Fibroblast of skin of right quadriceps (primary cell): ENCODE results near the gene LGR6.
A peak's percentile ranks its signal among the peaks of the same experiment; 100 is the strongest.
"Not testable (repeated sequence)": the region's sequence is repeated elsewhere in the genome, so short reads cannot be mapped to it uniquely, and the experiment has no call there.

Experiments used
- DNase-seq: peaks from one replicate; pipeline ENCODE4 v3.0.0-alpha.2; 2013

Gene LGR6

DNA sequence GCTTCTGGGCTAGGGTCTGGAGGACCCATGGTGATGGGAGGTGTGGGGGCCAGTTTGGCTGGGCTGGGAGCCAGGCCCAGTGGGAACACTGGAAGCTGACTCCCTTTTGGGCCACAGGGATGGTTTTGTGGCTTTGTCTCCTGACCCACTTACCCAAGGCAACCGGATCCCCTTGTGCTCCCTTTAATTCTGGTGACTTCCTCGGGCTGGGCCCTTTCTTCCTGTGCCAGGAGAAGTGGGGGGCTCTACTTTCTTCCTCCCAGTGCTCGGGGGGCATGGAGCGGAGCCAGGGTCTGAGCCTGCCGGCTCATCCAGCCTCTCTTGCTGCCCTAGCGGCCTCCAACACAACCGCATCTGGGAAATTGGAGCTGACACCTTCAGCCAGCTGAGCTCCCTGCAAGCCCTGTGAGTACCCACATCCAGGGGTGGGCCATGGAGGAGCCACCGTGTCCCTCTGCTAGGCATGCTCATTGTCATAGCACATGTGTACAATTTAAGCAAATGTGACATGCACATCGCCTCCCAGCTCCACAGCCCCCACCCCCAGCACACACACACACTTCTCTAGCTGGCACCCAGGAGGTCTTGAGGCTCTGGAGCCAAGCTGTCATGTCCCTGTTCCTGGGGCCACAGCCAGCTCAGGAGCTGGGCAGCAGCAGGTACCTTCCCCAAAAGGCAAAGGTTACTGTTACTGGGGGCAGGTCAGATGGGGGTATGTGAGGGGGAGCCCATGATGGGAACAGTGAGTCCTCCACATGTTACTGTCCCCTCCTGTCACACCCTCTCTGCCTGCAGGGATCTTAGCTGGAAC, 113.1 kb downstream of the LGR6 start:
- no peak for DNase-seq

- no peak for DNase-seq
These were observed 116.6 kb downstream of the LGR6 start for GRCh38 chr1:202310071-202310725.

DNA sequence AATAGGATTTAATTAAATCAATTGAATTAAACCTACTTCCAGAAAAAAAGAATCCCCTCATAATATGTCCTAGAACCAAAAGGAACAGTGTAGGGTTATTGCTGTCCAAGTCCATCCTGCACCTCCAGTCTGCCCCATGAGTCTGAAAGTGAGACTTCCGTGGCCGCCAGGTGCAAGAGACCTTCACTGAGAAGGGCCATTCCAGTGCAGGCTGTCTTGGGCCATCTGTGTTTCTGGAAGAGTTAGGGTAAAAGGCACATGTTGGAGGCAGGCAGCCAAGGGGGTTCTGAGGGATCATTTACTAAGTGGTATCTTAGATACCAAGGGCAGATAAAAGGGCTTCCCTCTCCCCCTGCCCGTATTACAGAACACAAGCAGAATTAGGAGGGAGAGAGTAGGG, 117.1 kb downstream of the LGR6 start:
- no peak for DNase-seq

DNA sequence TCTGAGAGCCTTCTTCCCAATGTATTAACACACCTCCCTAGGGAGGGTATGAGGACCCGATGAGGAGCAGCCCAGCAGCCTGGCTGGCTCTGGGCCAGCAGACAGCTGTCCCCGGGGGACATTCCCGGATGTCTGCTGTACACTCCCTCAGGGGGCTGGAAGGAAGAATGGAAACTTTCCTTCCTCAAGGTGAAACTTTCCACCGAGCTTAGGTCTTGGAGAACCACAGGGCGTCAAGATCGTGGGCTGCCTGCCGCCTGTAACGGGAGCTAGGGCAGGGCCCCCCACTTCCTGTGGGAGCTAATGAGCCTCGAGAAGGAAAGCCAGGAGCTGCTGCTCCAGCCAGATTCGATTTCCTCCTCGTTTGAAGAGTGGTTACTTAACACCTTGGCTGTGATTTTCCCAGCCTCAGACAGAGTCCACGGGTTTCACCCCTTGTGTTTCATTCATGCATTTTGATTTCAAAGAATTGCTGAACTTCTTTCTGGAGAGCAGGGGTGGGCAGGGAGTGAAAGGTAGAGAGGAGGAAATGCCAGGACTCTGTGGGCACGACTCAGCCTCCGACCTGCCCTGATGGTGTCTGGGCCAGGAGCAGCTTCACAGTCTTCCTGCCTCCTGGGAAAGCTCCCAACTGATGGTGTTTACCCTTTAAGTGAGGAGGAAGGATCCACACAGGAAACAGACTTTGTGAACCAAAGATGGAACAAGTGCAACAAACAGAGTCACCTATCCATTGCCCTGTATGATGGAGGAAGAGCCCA, 118.5 kb downstream of the LGR6 start:
- DNase-seq, result no peak

GRCh38 chr1:202315576-202316168, 122.1 kb downstream of the LGR6 start:
- peak; percentile 56 for DNase-seq

DNA sequence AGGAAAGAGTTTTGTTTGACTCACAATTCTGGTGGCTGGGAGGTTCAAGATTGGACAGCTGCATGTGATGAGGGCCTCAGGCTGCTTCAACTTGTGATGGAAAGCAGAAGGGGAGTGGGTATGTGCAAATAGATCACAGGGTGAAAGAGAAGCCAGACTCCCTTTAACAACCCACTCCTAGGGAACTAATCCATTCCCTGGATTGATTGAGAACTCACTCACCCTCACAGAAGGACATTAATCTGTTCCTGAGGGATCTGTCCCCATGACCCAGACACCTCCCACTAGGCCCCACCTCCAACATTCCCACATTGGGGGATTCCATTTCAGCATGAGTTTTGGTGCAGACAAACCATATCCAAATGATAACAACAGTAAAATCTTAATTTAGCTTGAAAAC, 122.6 kb downstream of the LGR6 start:
- no peak for DNase-seq

DNA sequence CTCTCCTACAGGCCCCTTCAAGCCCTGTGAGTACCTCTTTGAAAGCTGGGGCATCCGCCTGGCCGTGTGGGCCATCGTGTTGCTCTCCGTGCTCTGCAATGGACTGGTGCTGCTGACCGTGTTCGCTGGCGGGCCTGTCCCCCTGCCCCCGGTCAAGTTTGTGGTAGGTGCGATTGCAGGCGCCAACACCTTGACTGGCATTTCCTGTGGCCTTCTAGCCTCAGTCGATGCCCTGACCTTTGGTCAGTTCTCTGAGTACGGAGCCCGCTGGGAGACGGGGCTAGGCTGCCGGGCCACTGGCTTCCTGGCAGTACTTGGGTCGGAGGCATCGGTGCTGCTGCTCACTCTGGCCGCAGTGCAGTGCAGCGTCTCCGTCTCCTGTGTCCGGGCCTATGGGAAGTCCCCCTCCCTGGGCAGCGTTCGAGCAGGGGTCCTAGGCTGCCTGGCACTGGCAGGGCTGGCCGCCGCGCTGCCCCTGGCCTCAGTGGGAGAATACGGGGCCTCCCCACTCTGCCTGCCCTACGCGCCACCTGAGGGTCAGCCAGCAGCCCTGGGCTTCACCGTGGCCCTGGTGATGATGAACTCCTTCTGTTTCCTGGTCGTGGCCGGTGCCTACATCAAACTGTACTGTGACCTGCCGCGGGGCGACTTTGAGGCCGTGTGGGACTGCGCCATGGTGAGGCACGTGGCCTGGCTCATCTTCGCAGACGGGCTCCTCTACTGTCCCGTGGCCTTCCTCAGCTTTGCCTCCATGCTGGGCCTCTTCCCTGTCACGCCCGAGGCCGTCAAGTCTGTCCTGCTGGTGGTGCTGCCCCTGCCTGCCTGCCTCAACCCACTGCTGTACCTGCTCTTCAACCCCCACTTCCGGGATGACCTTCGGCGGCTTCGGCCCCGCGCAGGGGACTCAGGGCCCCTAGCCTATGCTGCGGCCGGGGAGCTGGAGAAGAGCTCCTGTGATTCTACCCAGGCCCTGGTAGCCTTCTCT, 124.6 kb downstream of the LGR6 start:
- no peak for DNase-seq

DNA sequence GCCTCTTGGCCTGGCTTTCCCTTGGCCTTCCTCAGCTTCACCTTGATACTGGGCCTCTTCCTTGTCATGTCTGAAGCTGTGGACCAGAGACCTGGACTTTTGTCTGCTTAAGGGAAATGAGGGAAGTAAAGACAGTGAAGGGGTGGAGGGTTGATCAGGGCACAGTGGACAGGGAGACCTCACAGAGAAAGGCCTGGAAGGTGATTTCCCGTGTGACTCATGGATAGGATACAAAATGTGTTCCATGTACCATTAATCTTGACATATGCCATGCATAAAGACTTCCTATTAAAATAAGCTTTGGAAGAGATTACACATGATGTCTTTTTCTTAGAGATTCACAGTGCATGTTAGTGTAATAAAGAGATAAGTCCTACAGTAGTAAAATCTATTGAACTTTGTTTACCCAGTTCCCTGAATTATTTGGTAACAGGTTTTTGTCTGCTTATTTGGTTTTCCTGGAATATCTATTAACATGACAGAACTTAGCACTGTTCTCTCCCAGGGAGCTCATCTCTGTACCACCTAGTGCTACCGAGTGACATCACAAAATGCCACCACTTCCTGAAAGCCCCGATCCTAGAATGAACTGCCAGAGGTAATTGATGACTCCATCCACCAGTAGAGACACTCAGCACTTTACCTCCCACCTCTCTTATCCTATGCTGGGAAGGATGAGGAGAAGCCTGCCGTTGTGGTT, 125.9 kb downstream of the LGR6 start:
- no peak for DNase-seq

DNA sequence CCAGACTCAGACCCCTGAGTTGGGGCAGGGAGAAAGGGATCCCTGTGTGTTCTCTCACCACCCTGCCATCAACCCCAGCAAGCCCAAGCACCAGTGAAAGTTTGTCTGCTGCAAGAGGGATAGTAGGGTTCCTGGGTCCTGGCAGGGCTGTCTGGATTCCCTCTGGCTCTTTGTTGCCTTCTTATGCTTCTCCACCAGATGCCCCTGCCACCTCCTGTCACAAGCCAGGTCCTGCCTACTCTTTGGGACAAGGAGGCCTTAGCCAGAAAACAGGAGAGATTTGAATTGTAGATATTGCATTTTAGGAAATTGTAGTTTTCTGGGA, 126.4 kb downstream of the LGR6 start:
- no peak for DNase-seq

DNA sequence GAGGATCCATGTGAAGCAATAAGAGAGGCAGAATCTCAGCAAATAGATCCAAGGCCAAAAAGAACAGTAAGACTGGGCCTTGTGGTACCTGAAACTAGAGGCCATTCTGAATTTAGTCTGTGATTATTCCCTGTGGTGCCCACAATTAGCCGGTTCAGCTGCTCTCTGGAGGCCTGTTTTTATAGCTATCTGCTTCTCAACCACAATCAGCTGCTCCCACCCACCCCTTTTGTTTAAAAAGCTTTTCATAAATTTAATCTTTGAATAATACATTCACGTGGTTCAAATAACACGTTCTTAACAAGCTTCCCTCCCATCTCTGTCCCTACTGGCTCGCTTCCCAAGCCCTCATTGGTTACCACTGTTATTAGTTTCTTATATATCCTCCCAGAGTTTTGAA, 130.1 kb downstream of the LGR6 start:
- DNase-seq, result no peak

DNA sequence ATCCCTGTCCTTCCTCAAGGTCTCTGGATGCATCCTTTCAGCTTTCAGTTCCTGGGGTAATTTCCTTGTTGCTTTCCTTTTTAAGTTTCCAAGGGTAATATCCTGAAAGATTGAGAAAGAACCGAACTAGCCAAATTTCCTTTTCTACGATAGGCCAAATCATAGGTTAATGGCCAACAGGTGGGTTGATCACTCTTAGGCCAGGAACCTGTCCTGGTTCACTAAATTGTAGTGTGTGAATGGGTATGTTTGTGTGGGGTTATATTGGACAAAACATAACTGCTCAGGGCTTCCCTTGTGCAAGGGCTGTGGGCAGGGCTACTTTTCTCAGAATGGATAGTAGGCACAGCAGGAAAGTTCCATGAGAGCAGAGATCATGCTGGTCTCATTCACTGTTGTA, 131.0 kb downstream of the LGR6 start:
- no peak for DNase-seq

GRCh38 chr1:202329891-202330290, 136.3 kb downstream of the LGR6 start:
- DNase-seq, result no peak

DNA sequence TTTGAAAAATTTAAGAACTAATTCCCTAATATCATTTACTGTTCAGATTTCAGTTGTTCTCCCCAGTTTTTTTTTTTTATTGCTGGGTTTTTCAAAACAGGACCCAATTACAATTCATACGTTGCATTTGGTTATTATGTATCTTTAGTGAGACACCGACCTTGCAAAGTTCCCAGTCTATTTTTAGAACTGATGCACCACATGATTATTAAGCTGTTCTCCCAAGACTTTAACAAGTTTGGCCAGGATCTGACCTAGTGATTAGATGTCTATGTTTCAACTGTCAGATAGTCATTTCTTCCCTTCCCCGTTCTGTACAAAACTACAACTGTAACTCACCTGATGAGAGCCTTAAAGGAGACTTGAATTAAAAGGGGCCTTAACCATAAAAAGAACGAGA, 140.3 kb downstream of the LGR6 start:
- no peak for DNase-seq

GRCh38 chr1:202343652-202344349, 150.2 kb downstream of the LGR6 start:
- DNase-seq, result peak; percentile 50

DNA sequence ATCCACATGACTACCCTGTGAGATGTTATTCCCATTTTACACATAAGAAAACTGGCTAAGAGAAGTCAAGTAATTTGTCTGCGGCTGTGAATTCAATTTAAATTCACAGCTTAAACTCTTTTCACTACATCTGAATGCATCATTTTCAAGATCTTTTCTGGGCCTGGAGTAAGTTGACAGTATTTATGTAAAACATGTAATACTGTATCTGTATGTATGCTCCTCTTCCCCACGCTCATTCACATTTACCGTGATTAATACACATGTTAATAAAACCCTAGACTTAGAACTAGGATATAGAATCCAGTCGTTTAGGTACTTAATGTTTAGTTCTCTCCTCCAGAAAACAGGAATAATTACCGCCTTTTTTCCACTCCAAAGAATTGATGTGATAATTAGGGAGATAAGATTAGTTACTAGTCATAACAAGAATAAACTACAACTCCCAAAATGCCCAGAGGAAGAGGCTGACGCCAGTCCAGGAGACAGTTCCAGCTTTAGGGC, 154.5 kb downstream of the LGR6 start:
- no peak for DNase-seq

GRCh38 chr1:202348509-202349205, 155.1 kb downstream of the LGR6 start, which contains the start of gene PPP1R12B:
Gene PPP1R12B (plus strand): TSS chr1:202348699. CDS start chr1:202348852, 153 bp downstream.
- peak; percentile 99 for DNase-seq

GRCh38 chr1:202349206-202349928, 155.8 kb downstream of the LGR6 start:
- peak; percentile 31 for DNase-seq

- DNase-seq, result no peak
These were observed 158.1 kb downstream of the LGR6 start for GRCh38 chr1:202351725-202352124.

- not testable (repeated sequence) for DNase-seq
These were observed 159.1 kb downstream of the LGR6 start for GRCh38 chr1:202352583-202353197.
